Measurements from ENCODE around the gene SEL1L. TPM values are rescaled to one million over a fixed set of nuclear protein-coding genes. Genes with fewer than 3 reads are reported as not detected.

SEL1L gene
- polyA plus RNA-seq, 1 donor from 2014 or later: 39.7 TPM

- Histone ChIP-seq H3K9ac (ENCODE audit: low read length) (no peak overlapping the region), H3K9me2 (ENCODE audit: insufficient read depth, low read length) (no peaks in the 10 kb centered on the region), H3K27ac (ENCODE audit: low read length) (no peak overlapping the region), H3K4me2 (ENCODE audit: low read length) (no peak overlapping the region), H3K9me3 (ENCODE audit: low read length) (no peaks in the 10 kb centered on the region), H3K4me3 (ENCODE audit: low read length) (no peak overlapping the region), H3K27me3 (ENCODE audit: insufficient read depth, low read depth, low read length) (no peaks in the 10 kb centered on the region), H3K79me2 (replicated peaks; ENCODE audit: insufficient read depth, low read length) (no peaks in the 10 kb centered on the region), H3F3A (ENCODE audit: insufficient read depth, low read length, poor library complexity, severe bottlenecking) (no peaks in the 10 kb centered on the region), H2AFZ (ENCODE audit: low read depth, low read length) (no peak overlapping the region), H4K20me1 (ENCODE audit: insufficient read depth) (no peaks in the 10 kb centered on the region), H3K36me3 (ENCODE audit: insufficient read depth, low read length) (peaks cover 7% of the 10 kb centered on the region)
- TF ChIP-seq TAF1 (IDR thresholded peaks at IDR 0.05; ENCODE audit: low read depth): no peak
Measured at GRCh38 chr14:81521356-81521755, 12.3 kb downstream of the SEL1L start.

GRCh38 chr14:81519200-81520011, 14.2 kb downstream of the SEL1L start:
- no peak overlapping the region for H3K4me3 ChIP-seq (ENCODE audit: low read length)
- H3F3A ChIP-seq (ENCODE audit: insufficient read depth, low read length, poor library complexity, severe bottlenecking): no peaks in the 10 kb centered on the region
- H3K36me3 ChIP-seq (ENCODE audit: insufficient read depth, low read length): peaks cover 1% of the 10 kb centered on the region
- no peaks in the 10 kb centered on the region for H3K79me2 ChIP-seq (replicated peaks; ENCODE audit: insufficient read depth, low read length)
- no peak overlapping the region for H3K27ac ChIP-seq (ENCODE audit: low read length)
- H3K27me3 ChIP-seq (ENCODE audit: insufficient read depth, low read depth, low read length): no peaks in the 10 kb centered on the region
- H2AFZ ChIP-seq (ENCODE audit: low read depth, low read length): no peak overlapping the region
- H3K4me2 ChIP-seq (ENCODE audit: low read length): no peak overlapping the region
- no peaks in the 10 kb centered on the region for H3K9me3 ChIP-seq (ENCODE audit: low read length)
- TF ChIP-seq SMC3 (conservative IDR thresholded peaks at IDR 0.05; ENCODE audit: poor library complexity): no peak
- no peak for TF ChIP-seq REST (IDR thresholded peaks at IDR 0.05; ENCODE audit: borderline replicate concordance)
- no peak for TF ChIP-seq TAF1 (IDR thresholded peaks at IDR 0.05; ENCODE audit: low read depth)
- TF ChIP-seq POLR2AphosphoS5 (IDR thresholded peaks at IDR 0.05): no peak
- no peak for TF ChIP-seq EZH2 (IDR thresholded peaks at IDR 0.05; ENCODE audit: borderline replicate concordance, insufficient read depth, low read length, poor library complexity, severe bottlenecking)
- no peak for TF ChIP-seq MXI1 (conservative IDR thresholded peaks at IDR 0.05; ENCODE audit: poor library complexity, severe bottlenecking)
- no peak for TF ChIP-seq EP300 (conservative IDR thresholded peaks at IDR 0.05; ENCODE audit: poor library complexity, severe bottlenecking)
- no peak for TF ChIP-seq CTCF (IDR thresholded peaks at IDR 0.05; ENCODE audit: poor library complexity, severe bottlenecking)
- no peak for TF ChIP-seq RAD21 (conservative IDR thresholded peaks at IDR 0.05)
- H3K9ac ChIP-seq (ENCODE audit: low read length): no peak overlapping the region
- H3K9me2 ChIP-seq (ENCODE audit: insufficient read depth, low read length): no peaks in the 10 kb centered on the region
- no peaks in the 10 kb centered on the region for H4K20me1 ChIP-seq (ENCODE audit: insufficient read depth)
